ENCODE results near the gene TTC29. TPM values are rescaled to one million over a fixed set of nuclear protein-coding genes. Genes with fewer than 3 reads are reported as not detected.

Gene TTC29
- polyA plus RNA-seq, 2 donors, result not detected

- Histone ChIP-seq H3K36me3 (ENCODE audit: control insufficient read depth in 2 of 2, insufficient read depth in 2 of 2, low read length in 1 of 2) (no peaks in the 10 kb centered on the region), H3K4me1 (ENCODE audit: control insufficient read depth in 2 of 2, insufficient read depth in 2 of 2, low read length in 1 of 2) (no peaks in the 10 kb centered on the region), H3K4me3 (ENCODE audit: low read depth in 1 of 2, low read length in 2 of 2) (no peak overlapping the region), H3K27me3 (ENCODE audit: control insufficient read depth in 1 of 2, insufficient read depth in 2 of 2, low read length in 2 of 2) (no peaks in the 10 kb centered on the region), H3K27ac (ENCODE audit: low read depth in 2 of 2, low read length in 1 of 2) (no peak overlapping the region), H3K9me3 (ENCODE audit: control insufficient read depth in 2 of 2, insufficient read depth in 1 of 2, low read depth in 1 of 2, low read length in 1 of 2) (no peaks in the 10 kb centered on the region)
- WGBS, 2 donors, result 91 to 94% methylated on average over 1 of the region's 1 CpG
These were observed 14.0 kb upstream of the TTC29 start for GRCh38 chr4:146959692-146960091.

DNA sequence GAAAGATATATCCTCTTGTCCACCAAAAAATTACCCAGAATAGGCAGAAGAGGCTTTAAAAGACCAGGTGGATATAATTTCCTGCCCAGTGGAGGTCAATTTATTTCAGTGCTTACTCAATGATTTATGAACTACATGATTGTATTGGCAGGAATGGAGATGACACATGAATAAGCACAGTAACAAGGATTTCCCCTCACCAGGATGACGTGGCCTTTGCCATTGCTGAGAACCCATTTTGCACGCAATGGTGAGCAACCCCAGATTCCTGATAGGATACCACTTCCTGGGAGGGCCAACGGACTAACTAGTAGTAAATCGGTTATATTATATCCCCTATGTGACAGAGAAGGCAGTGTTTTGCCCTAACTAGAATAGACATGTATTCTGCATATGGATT is 11.6 kb upstream of the TTC29 start:
- WGBS, 2 donors, result 56 to 72% methylated on average over 4 of the region's 4 CpGs
- Histone ChIP-seq H3K27ac (ENCODE audit: low read depth in 2 of 2, low read length in 1 of 2) (no peak overlapping the region), H3K4me1 (ENCODE audit: control insufficient read depth in 2 of 2, insufficient read depth in 2 of 2, low read length in 1 of 2) (no peaks in the 10 kb centered on the region), H3K4me3 (ENCODE audit: low read depth in 1 of 2, low read length in 2 of 2) (no peak overlapping the region), H3K36me3 (ENCODE audit: control insufficient read depth in 2 of 2, insufficient read depth in 2 of 2, low read length in 1 of 2) (no peaks in the 10 kb centered on the region), H3K27me3 (ENCODE audit: control insufficient read depth in 1 of 2, insufficient read depth in 2 of 2, low read length in 2 of 2) (no peaks in the 10 kb centered on the region), H3K9me3 (ENCODE audit: control insufficient read depth in 2 of 2, insufficient read depth in 1 of 2, low read depth in 1 of 2, low read length in 1 of 2) (no peaks in the 10 kb centered on the region)

- Histone ChIP-seq H3K27me3 (ENCODE audit: control insufficient read depth in 1 of 2, insufficient read depth in 2 of 2, low read length in 2 of 2) (no peaks in the 10 kb centered on the region), H3K4me1 (ENCODE audit: control insufficient read depth in 2 of 2, insufficient read depth in 2 of 2, low read length in 1 of 2) (no peaks in the 10 kb centered on the region)
- whole genome bisulfite sequencing, 2 donors, result 62 to 66% methylated on average over 2 of the region's 2 CpGs
These were observed 7.2 kb upstream of the TTC29 start for GRCh38 chr4:146952896-146953295.

DNA sequence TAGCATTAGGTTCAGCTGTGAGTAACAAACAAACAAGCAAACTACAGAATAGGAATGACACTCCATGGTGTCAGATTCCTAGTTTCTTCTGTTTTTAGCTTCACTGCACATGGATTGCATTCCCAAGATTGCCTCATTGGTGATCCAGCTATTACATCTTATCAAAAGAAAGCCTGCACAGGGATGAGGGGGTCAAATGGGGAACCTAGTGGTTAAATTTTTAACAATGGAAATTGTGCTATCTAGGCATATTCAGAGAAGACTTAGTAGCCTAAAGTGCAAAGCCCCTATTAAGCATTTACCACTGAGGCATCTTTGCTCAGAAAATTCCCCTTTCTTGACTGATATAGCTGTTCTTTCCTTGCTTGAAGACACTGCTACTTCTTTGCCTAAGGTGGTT is 3.9 kb upstream of the TTC29 start:
- Histone ChIP-seq H3K36me3 (ENCODE audit: control insufficient read depth in 2 of 2, insufficient read depth in 2 of 2, low read length in 1 of 2) (no peaks in the 10 kb centered on the region), H3K27me3 (ENCODE audit: control insufficient read depth in 1 of 2, insufficient read depth in 2 of 2, low read length in 2 of 2) (no peaks in the 10 kb centered on the region), H3K4me3 (ENCODE audit: low read depth in 1 of 2, low read length in 2 of 2) (no peak overlapping the region), H3K9me3 (ENCODE audit: control insufficient read depth in 2 of 2, insufficient read depth in 1 of 2, low read depth in 1 of 2, low read length in 1 of 2) (no peaks in the 10 kb centered on the region), H3K4me1 (ENCODE audit: control insufficient read depth in 2 of 2, insufficient read depth in 2 of 2, low read length in 1 of 2) (peaks cover 0 to 2% of the 10 kb centered on the region in 2 donors), H3K27ac (ENCODE audit: low read depth in 2 of 2, low read length in 1 of 2) (no peak overlapping the region)

More at GRCh38 chr4:146952896-146953295, 7.2 kb upstream of the TTC29 start:
- H3K9me3 ChIP-seq (ENCODE audit: control insufficient read depth in 2 of 2, insufficient read depth in 1 of 2, low read depth in 1 of 2, low read length in 1 of 2), result no peaks in the 10 kb centered on the region
- H3K27ac ChIP-seq (ENCODE audit: low read depth in 2 of 2, low read length in 1 of 2), result no peak overlapping the region
- no peaks in the 10 kb centered on the region for H3K36me3 ChIP-seq (ENCODE audit: control insufficient read depth in 2 of 2, insufficient read depth in 2 of 2, low read length in 1 of 2)
- H3K4me3 ChIP-seq (ENCODE audit: low read depth in 1 of 2, low read length in 2 of 2), result no peak overlapping the region

- H3K27ac ChIP-seq (ENCODE audit: low read depth in 2 of 2, low read length in 1 of 2), result no peak overlapping the region
- no peaks in the 10 kb centered on the region for H3K27me3 ChIP-seq (ENCODE audit: control insufficient read depth in 1 of 2, insufficient read depth in 2 of 2, low read length in 2 of 2)
- no peaks in the 10 kb centered on the region for H3K36me3 ChIP-seq (ENCODE audit: control insufficient read depth in 2 of 2, insufficient read depth in 2 of 2, low read length in 1 of 2)
- WGBS, 2 donors, result 63 to 86% methylated on average over 3 of the region's 3 CpGs
- H3K4me3 ChIP-seq (ENCODE audit: low read depth in 1 of 2, low read length in 2 of 2), result no peak overlapping the region
- peaks cover 0 to 2% of the 10 kb centered on the region in 2 donors for H3K4me1 ChIP-seq (ENCODE audit: control insufficient read depth in 2 of 2, insufficient read depth in 2 of 2, low read length in 1 of 2)
- H3K9me3 ChIP-seq (ENCODE audit: control insufficient read depth in 2 of 2, insufficient read depth in 1 of 2, low read depth in 1 of 2, low read length in 1 of 2), result no peaks in the 10 kb centered on the region
These were observed 1.8 kb downstream of the TTC29 start for GRCh38 chr4:146943691-146944375.

DNA sequence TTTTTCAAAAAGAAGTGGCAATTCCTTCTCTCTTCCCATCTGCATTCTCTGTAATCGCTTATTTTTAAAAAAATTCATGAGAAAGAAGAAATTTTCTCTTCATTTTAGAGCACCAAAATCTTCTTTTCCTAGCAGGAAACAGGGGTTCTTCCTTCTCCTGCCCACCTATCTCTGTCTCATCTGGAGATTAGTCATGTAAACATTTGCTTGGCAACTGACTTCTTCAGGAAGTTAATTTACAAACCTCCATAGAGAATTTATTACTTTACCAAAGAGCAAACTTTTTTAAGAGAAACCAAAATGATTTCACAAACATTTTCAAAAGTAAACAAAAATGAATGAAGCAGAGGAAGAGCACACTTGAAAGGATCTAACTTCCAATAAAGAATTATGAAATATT is 13.5 kb downstream of the TTC29 start:
- no peaks in the 10 kb centered on the region for H3K27me3 ChIP-seq (ENCODE audit: control insufficient read depth in 1 of 2, insufficient read depth in 2 of 2, low read length in 2 of 2)
- no peak overlapping the region for H3K4me3 ChIP-seq (ENCODE audit: low read depth in 1 of 2, low read length in 2 of 2)
- no peaks in the 10 kb centered on the region for H3K4me1 ChIP-seq (ENCODE audit: control insufficient read depth in 2 of 2, insufficient read depth in 2 of 2, low read length in 1 of 2)
- 70 to 75% methylated on average over 1 of the region's 1 CpG for WGBS, 2 donors
- H3K9me3 ChIP-seq (ENCODE audit: control insufficient read depth in 2 of 2, insufficient read depth in 1 of 2, low read depth in 1 of 2, low read length in 1 of 2), result no peaks in the 10 kb centered on the region
- H3K27ac ChIP-seq (ENCODE audit: low read depth in 2 of 2, low read length in 1 of 2), result no peak overlapping the region
- H3K36me3 ChIP-seq (ENCODE audit: control insufficient read depth in 2 of 2, insufficient read depth in 2 of 2, low read length in 1 of 2), result no peaks in the 10 kb centered on the region

DNA sequence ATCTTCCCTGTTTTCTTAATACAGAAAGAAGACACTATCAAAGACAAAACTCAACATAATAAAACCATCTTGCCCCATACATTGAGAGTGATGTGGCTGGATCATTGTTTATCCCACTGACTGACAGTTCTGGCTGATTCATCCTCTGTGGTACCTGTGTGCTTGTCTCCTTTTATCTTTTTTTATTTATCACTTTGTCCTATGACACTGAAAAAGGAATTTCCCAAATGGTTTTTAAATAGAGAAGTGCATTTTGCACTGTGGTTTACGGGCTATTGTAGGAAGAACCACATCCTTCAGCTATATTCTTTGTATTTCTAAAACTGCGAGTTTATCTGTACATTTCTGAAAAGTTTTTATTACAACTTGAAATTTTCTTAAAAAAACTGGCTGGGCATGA is 15.0 kb downstream of the TTC29 start:
- H3K36me3 ChIP-seq (ENCODE audit: control insufficient read depth in 2 of 2, insufficient read depth in 2 of 2, low read length in 1 of 2), result no peaks in the 10 kb centered on the region
- no peak overlapping the region for H3K4me3 ChIP-seq (ENCODE audit: low read depth in 1 of 2, low read length in 2 of 2)
- no peaks in the 10 kb centered on the region for H3K27me3 ChIP-seq (ENCODE audit: control insufficient read depth in 1 of 2, insufficient read depth in 2 of 2, low read length in 2 of 2)
- 71 to 76% methylated on average over 2 of the region's 2 CpGs for whole genome bisulfite sequencing, 2 donors
- H3K9me3 ChIP-seq (ENCODE audit: control insufficient read depth in 2 of 2, insufficient read depth in 1 of 2, low read depth in 1 of 2, low read length in 1 of 2), result no peaks in the 10 kb centered on the region
- no peaks in the 10 kb centered on the region for H3K4me1 ChIP-seq (ENCODE audit: control insufficient read depth in 2 of 2, insufficient read depth in 2 of 2, low read length in 1 of 2)
- H3K27ac ChIP-seq (ENCODE audit: low read depth in 2 of 2, low read length in 1 of 2), result no peak overlapping the region

GRCh38 chr4:146927695-146928094 is 18.0 kb downstream of the TTC29 start:
- WGBS, 2 donors, result 71 to 74% methylated on average over 2 of the region's 2 CpGs
- no peaks in the 10 kb centered on the region for H3K27me3 ChIP-seq (ENCODE audit: control insufficient read depth in 1 of 2, insufficient read depth in 2 of 2, low read length in 2 of 2)
- no peak overlapping the region for H3K4me3 ChIP-seq (ENCODE audit: low read depth in 1 of 2, low read length in 2 of 2)
- H3K4me1 ChIP-seq (ENCODE audit: control insufficient read depth in 2 of 2, insufficient read depth in 2 of 2, low read length in 1 of 2), result no peaks in the 10 kb centered on the region
- H3K27ac ChIP-seq (ENCODE audit: low read depth in 2 of 2, low read length in 1 of 2), result no peak overlapping the region
- no peaks in the 10 kb centered on the region for H3K36me3 ChIP-seq (ENCODE audit: control insufficient read depth in 2 of 2, insufficient read depth in 2 of 2, low read length in 1 of 2)
- H3K9me3 ChIP-seq (ENCODE audit: control insufficient read depth in 2 of 2, insufficient read depth in 1 of 2, low read depth in 1 of 2, low read length in 1 of 2), result no peaks in the 10 kb centered on the region

- H3K4me3 ChIP-seq (ENCODE audit: low read depth in 1 of 2, low read length in 2 of 2), result no peak overlapping the region
- no peaks in the 10 kb centered on the region for H3K4me1 ChIP-seq (ENCODE audit: control insufficient read depth in 2 of 2, insufficient read depth in 2 of 2, low read length in 1 of 2)
- H3K27me3 ChIP-seq (ENCODE audit: control insufficient read depth in 1 of 2, insufficient read depth in 2 of 2, low read length in 2 of 2), result no peaks in the 10 kb centered on the region
- no peaks in the 10 kb centered on the region for H3K9me3 ChIP-seq (ENCODE audit: control insufficient read depth in 2 of 2, insufficient read depth in 1 of 2, low read depth in 1 of 2, low read length in 1 of 2)
- no peak overlapping the region for H3K27ac ChIP-seq (ENCODE audit: low read depth in 2 of 2, low read length in 1 of 2)
- H3K36me3 ChIP-seq (ENCODE audit: control insufficient read depth in 2 of 2, insufficient read depth in 2 of 2, low read length in 1 of 2), result no peaks in the 10 kb centered on the region
These were observed 29.1 kb downstream of the TTC29 start for GRCh38 chr4:146916479-146917076.

DNA sequence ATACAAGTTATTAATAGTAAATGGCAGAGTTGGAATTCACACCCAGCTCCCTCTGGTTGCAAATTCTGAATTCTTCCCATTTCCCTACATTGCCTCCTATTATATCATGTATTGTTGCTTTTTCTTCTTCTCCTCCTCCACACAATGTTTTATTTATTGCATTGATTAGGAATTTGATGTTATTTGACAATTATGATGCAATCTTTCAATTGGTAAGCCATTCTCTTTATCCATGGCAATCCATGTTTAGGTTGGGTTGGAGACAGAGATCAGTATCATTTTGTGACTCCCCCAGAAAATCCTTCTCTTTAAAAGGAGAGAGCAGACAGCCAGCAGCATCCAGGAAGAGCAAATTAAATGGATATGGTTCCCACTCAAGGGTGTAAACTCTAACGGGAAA is 30.5 kb downstream of the TTC29 start:
- no peaks in the 10 kb centered on the region for H3K9me3 ChIP-seq (ENCODE audit: control insufficient read depth in 2 of 2, insufficient read depth in 1 of 2, low read depth in 1 of 2, low read length in 1 of 2)
- no peak overlapping the region for H3K4me3 ChIP-seq (ENCODE audit: low read depth in 1 of 2, low read length in 2 of 2)
- no peak overlapping the region for H3K27ac ChIP-seq (ENCODE audit: low read depth in 2 of 2, low read length in 1 of 2)
- no peaks in the 10 kb centered on the region for H3K27me3 ChIP-seq (ENCODE audit: control insufficient read depth in 1 of 2, insufficient read depth in 2 of 2, low read length in 2 of 2)
- no peaks in the 10 kb centered on the region for H3K4me1 ChIP-seq (ENCODE audit: control insufficient read depth in 2 of 2, insufficient read depth in 2 of 2, low read length in 1 of 2)
- no peaks in the 10 kb centered on the region for H3K36me3 ChIP-seq (ENCODE audit: control insufficient read depth in 2 of 2, insufficient read depth in 2 of 2, low read length in 1 of 2)
- 32 to 50% methylated on average over 1 of the region's 1 CpG for WGBS, 2 donors

All from esophagus (tissue), 2 donors.